HG02610 (cell line): Measurements from ENCODE around the gene WDR7.

Experiments
- ATAC-seq: cut with Tn5 transposase; IDR thresholded peaks from one replicate; pipeline ENCODE4 v1.9.1; 2021; ENCODE audit warnings: mild to moderate bottlenecking, moderate library complexity; ENCODE audit not compliant: unreplicated experiment

The WDR7 gene

GRCh38 chr18:57025540-57025939 is 374.4 kb downstream of the WDR7 start:
- ATAC-seq: no peak

GRCh38 chr18:57026316-57026715 is 375.2 kb downstream of the WDR7 start:
- ATAC-seq: no peak

GRCh38 chr18:57027190-57027708 is 376.1 kb downstream of the WDR7 start:
- ATAC-seq: no peak

- no peak for ATAC-seq
These were observed 378.6 kb downstream of the WDR7 start for GRCh38 chr18:57029761-57030160.

- no peak for ATAC-seq
These were observed 379.3 kb downstream of the WDR7 start for GRCh38 chr18:57030417-57030816.

GRCh38 chr18:57035590-57035989 is 384.4 kb downstream of the WDR7 start:
- ATAC-seq: no peak

GRCh38 chr18:57038395-57038794 is 387.2 kb downstream of the WDR7 start:
- no peak for ATAC-seq

GRCh38 chr18:57040175-57040574 is 389.0 kb downstream of the WDR7 start:
- ATAC-seq: no peak

GRCh38 chr18:57043241-57043640 is 392.1 kb downstream of the WDR7 start:
- no peak for ATAC-seq

GRCh38 chr18:57048351-57048750 is 397.2 kb downstream of the WDR7 start:
- no peak for ATAC-seq

GRCh38 chr18:57048859-57049258 is 397.7 kb downstream of the WDR7 start:
- ATAC-seq: no peak

- ATAC-seq: no peak
These were observed 399.3 kb downstream of the WDR7 start for GRCh38 chr18:57050310-57050949.

GRCh38 chr18:57051021-57051656 is 400.0 kb downstream of the WDR7 start:
- ATAC-seq: no peak

- peak; percentile 71 for ATAC-seq
These were observed 400.5 kb downstream of the WDR7 start for GRCh38 chr18:57051657-57052044.

- no peak for ATAC-seq
These were observed 401.0 kb downstream of the WDR7 start for GRCh38 chr18:57052173-57052572.

- no peak for ATAC-seq
These were observed 401.6 kb downstream of the WDR7 start for GRCh38 chr18:57052759-57053158.

GRCh38 chr18:57054891-57055290 is 403.7 kb downstream of the WDR7 start:
- no peak for ATAC-seq

GRCh38 chr18:57057890-57058289 is 406.7 kb downstream of the WDR7 start:
- ATAC-seq: peak; percentile 85

- ATAC-seq: no peak
These were observed 407.6 kb downstream of the WDR7 start for GRCh38 chr18:57058734-57059133.

GRCh38 chr18:57059366-57059765 is 408.2 kb downstream of the WDR7 start:
- no peak for ATAC-seq

GRCh38 chr18:57060814-57061213 is 409.7 kb downstream of the WDR7 start:
- no peak for ATAC-seq

GRCh38 chr18:57062178-57062577 is 411.0 kb downstream of the WDR7 start:
- ATAC-seq: no peak

GRCh38 chr18:57062844-57063243 is 411.7 kb downstream of the WDR7 start:
- ATAC-seq: no peak
